ENCODE results near the gene ASPHD1.
"Not testable (repeated sequence)": the region's sequence is repeated elsewhere in the genome, so short reads cannot be mapped to it uniquely, and the experiment has no call there.

ASPHD1 gene

GRCh38 chr16:29877266-29877961 lies 22.9 kb upstream of the ASPHD1 start:
- peak; percentile 94 for DNase-seq (ENCODE audit: low spot score)

GRCh38 chr16:29878172-29878571 lies 22.1 kb upstream of the ASPHD1 start:
- no peak for DNase-seq (ENCODE audit: low spot score)

GRCh38 chr16:29881050-29881449 lies 19.2 kb upstream of the ASPHD1 start:
- DNase-seq (ENCODE audit: low spot score), result no peak

GRCh38 chr16:29883987-29884386 lies 16.3 kb upstream of the ASPHD1 start:
- DNase-seq (ENCODE audit: low spot score), result no peak

- not testable (repeated sequence) for DNase-seq (ENCODE audit: low spot score)
These were observed 10.9 kb upstream of the ASPHD1 start for GRCh38 chr16:29889372-29889771.

GRCh38 chr16:29891525-29892457 lies 8.5 kb upstream of the ASPHD1 start:
- no peak for DNase-seq (ENCODE audit: low spot score)

GRCh38 chr16:29892458-29892813 lies 7.9 kb upstream of the ASPHD1 start:
- DNase-seq (ENCODE audit: low spot score), result no peak

GRCh38 chr16:29893553-29893952 lies 6.7 kb upstream of the ASPHD1 start:
- DNase-seq (ENCODE audit: low spot score), result no peak

GRCh38 chr16:29894352-29894751 lies 5.9 kb upstream of the ASPHD1 start:
- DNase-seq (ENCODE audit: low spot score), result no peak

- no peak for DNase-seq (ENCODE audit: low spot score)
These were observed 3.4 kb upstream of the ASPHD1 start for GRCh38 chr16:29896841-29897240.

GRCh38 chr16:29897333-29897732 lies 3.0 kb upstream of the ASPHD1 start:
- DNase-seq (ENCODE audit: low spot score), result no peak

GRCh38 chr16:29898135-29898803 lies 2.0 kb upstream of the ASPHD1 start:
- no peak for DNase-seq (ENCODE audit: low spot score)

GRCh38 chr16:29898804-29899515 lies 1.3 kb upstream of the ASPHD1 start:
- no peak for DNase-seq (ENCODE audit: low spot score)

GRCh38 chr16:29899516-29900101 lies 679 bp upstream of the ASPHD1 start, which contains the start of gene SEZ6L2:
Gene SEZ6L2, minus strand, starts transcription at chr16:29899550. Its CDS starts 531 bp downstream, at chr16:29899019.
- no peak for DNase-seq (ENCODE audit: low spot score)

GRCh38 chr16:29900888-29901606 lies 759 bp downstream of the ASPHD1 start:
- no peak for DNase-seq (ENCODE audit: low spot score)

- no peak for DNase-seq (ENCODE audit: low spot score)
These were observed 1.3 kb downstream of the ASPHD1 start for GRCh38 chr16:29901607-29901945.

- DNase-seq (ENCODE audit: low spot score), result no peak
These were observed 3.3 kb downstream of the ASPHD1 start for GRCh38 chr16:29903590-29903989.

GRCh38 chr16:29904947-29905346 lies 4.7 kb downstream of the ASPHD1 start:
- DNase-seq (ENCODE audit: low spot score), result no peak

- no peak for DNase-seq (ENCODE audit: low spot score)
These were observed 5.4 kb downstream of the ASPHD1 start for GRCh38 chr16:29905668-29906067.

GRCh38 chr16:29906520-29907244 lies 6.4 kb downstream of the ASPHD1 start:
- DNase-seq (ENCODE audit: low spot score), result no peak

Data from germinal center (tissue), 1 donor.